Measurements from ENCODE around the gene SLC22A15.
"Not testable (repeated sequence)": the region's sequence is repeated elsewhere in the genome, so short reads cannot be mapped to it uniquely, and the experiment has no call there.

SLC22A15 gene

DNA sequence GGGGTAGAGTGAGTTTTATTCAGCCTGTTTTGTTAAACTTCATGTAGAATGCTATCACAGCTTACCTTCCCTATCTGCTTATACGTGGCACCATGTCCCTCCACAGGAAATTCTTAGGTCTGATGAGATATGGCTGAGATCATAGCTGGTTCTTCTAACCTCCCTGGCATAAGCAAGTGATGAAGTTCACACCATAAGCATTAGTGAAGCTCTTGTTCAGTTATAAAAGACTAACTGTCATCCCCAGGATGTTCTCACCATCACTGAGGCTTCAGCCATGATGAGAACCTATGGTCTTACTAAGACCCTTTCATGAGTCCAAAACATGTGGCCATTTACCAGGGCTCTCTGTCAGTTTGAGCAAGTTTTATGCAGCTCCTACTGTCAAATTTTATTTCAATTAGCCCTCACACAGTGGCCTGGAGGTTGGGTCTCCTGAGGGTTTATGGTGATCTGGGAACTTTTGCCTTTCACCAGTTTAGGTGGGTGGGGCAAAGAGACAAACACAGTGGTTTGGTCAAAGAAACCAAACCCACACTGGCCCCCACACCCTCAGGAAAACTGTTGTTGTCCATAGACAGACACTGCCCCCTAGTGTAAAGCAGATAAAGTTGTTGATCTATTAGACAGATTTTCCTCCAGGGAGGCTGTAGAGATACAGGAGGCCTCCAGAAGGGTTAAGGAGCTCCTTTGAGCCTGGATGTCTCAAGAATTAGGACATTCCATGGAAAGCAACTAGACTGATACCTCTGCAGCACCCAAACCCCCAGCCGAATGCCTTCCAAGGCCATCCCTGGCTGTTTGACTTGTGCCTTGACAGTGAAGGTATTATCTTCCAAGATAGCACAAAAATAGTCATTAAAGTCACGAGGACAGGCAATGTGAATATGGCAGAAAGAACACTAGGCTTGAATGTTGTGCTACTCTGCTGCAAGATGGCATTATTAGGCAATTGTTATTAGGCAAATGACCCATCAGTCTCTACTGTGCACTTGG lies 5.0 kb downstream of the SLC22A15 start:
- DNase-seq (peak; percentile 13), ATAC-seq (peak; percentile 43)

- no peak for DNase-seq
- no peak for ATAC-seq
Observed at GRCh38 chr1:115982400-115982799, 6.1 kb downstream of the SLC22A15 start.

GRCh38 chr1:115983584-115983983 lies 7.3 kb downstream of the SLC22A15 start:
- DNase-seq = no peak
- ATAC-seq = no peak

DNA sequence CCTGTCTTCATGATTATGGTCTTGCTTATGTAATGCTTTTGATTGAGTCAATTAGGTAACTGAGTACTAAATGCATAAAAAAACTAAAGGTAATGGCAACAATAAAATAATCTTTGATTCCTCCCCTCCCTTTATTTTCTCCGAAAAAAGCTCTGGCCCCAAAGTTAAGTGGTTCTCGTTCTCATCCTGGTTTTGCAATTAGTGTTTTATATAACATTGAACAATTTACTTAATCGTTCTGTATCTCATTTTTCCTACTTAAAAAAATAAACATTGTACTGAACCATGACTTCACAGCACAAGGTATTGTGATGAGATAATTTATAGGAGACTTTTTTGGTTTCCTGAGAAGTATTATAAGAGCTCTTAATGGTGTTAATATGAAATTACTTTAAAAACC lies 11.3 kb downstream of the SLC22A15 start:
- ATAC-seq = no peak
- no peak for DNase-seq

- no peak for DNase-seq
- no peak for ATAC-seq
Observed at GRCh38 chr1:115988953-115989352, 12.6 kb downstream of the SLC22A15 start.

- ATAC-seq = no peak
- DNase-seq = no peak
Observed at GRCh38 chr1:115989699-115990098, 13.4 kb downstream of the SLC22A15 start.

- DNase-seq (no peak), ATAC-seq (no peak)
Observed at GRCh38 chr1:115991909-115992308, 15.6 kb downstream of the SLC22A15 start.

- DNase-seq, ATAC-seq: not testable (repeated sequence)
Observed at GRCh38 chr1:115997921-115998320, 21.6 kb downstream of the SLC22A15 start.

- DNase-seq = no peak
- no peak for ATAC-seq
Observed at GRCh38 chr1:116001739-116002487, 25.6 kb downstream of the SLC22A15 start.

DNA sequence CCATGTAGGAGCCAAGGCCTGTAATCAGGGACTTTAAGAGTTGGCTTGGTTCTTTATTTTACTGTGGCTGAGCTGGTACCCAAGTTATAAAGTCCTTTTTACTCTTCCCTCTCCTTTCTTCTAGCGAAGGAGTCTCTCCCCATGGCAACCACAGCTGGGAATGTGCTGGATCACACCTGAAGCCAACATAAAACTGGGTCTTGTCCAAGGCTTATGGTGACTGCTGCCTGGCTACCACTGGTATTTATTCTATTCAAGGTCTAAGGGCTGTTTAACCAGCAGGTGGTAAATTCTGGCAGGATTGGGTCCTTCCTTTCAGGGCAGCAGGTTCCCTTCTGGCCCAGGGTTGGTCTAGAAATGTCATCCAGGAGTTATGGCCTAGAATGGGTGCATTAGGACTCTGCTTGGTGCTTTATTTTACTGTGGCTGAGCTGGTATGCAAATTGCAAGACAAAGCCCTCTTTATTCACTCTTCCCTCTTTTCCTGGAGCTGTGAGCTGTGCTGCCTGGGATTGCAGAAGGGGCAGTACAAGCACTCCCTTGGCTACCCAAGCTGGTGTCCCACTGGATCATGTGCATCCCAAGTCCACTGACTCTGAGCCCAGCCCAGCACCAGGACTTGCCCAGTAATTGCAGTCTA lies 26.6 kb downstream of the SLC22A15 start:
- ATAC-seq (no peak), DNase-seq (no peak)

DNA sequence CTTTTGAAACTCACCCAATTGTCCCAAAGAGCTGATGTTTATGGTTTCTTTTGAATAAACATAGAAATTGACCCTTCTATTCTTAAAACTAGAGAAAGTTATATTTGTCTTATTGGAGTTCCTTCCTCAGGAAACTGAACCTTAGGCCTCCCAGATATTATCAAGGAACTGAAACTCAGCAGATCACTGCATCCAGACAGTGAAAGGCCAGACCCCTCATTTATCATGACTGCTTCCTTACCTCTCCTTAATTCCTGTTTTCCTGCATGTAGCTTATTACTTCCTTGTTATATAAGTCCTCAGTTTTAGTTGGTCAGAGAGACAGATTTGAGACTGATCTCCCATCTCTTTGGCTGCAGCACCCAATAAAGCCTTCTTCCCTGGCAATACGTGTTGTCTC lies 27.5 kb downstream of the SLC22A15 start:
- ATAC-seq = no peak
- DNase-seq = no peak

DNA sequence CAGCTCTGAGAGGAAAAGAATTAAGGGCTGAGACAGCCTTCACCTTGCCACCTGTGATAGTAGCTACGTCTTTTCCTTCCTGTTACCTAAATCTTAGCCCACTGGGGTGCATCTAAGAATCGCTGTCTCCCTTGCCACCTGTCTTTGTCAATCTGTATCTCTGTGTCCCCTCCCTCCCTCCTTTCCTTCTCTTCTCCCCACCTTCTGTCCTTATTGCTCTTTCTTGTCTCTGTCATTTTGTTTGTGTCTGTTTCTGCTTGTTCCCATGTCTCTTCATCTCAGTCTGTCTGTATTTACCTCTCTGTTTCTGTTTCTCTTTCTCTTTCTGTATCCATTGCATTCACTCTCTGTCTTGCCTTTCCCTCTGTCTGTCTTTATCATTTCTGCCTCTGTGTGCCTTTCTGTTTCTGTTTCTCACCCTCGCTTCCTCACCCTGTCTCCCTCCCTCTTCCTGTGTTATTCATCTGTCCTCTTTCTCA lies 30.2 kb downstream of the SLC22A15 start:
- DNase-seq (no peak), ATAC-seq (peak; percentile 57)

GRCh38 chr1:116008656-116009390 lies 32.5 kb downstream of the SLC22A15 start:
- ATAC-seq (no peak), DNase-seq (no peak)

DNA sequence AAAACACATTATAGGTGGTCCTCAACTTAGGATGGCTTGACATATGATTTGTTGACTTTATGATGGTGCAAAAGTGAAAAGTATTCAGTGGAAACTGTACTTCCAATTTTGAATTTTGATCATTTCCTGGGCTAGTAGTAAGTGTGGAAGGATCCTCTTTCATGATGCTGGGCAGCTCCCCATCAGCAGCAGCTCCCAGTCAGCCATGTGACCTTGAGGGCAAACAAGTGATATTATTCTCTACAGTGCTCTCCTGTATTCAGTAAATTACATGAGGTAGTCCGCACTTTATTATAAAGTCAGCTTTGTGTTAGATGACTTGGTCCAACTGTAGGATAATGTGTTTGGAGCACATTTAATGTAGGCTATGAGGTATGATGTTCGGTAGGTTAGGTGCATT lies 36.4 kb downstream of the SLC22A15 start:
- ATAC-seq = no peak
- DNase-seq = no peak

DNA sequence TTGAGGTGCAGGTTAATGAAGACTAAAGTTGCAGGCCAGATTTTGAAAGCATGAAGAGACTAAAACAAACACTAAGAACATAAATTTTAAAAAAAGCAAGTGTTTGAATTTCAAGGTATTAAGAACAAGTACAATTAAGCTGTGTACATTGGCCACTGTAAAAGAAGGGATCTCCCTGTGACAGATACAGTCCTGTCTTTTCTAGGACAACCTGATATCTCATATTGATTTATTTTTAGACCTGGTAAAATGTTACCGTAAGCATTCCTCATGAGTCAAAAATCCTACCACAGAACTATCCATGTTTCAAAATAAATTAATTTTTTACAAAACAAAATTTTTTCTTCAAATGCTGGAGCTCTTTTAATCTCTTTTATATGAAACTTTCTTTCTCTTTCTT lies 39.4 kb downstream of the SLC22A15 start:
- DNase-seq (no peak), ATAC-seq (no peak)

DNA sequence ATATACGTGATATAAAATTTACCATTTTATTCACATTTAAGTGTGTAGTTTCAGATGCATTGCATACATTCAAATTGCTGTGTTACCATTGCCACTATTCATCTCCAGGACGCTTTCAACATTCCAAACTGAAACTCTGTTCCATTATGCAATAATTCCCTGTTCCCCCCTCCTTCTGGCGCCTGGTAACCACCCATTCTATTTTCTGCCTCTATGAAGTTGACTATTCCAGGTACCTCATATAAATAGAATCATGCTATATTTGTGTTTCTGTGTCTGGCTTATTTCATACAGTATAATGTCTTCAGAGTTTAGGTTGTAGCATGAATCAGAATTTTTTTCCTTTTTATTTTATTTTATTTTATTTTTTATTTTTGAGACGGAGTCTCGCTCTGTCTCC lies 41.7 kb downstream of the SLC22A15 start:
- DNase-seq (no peak), ATAC-seq (no peak)

DNA sequence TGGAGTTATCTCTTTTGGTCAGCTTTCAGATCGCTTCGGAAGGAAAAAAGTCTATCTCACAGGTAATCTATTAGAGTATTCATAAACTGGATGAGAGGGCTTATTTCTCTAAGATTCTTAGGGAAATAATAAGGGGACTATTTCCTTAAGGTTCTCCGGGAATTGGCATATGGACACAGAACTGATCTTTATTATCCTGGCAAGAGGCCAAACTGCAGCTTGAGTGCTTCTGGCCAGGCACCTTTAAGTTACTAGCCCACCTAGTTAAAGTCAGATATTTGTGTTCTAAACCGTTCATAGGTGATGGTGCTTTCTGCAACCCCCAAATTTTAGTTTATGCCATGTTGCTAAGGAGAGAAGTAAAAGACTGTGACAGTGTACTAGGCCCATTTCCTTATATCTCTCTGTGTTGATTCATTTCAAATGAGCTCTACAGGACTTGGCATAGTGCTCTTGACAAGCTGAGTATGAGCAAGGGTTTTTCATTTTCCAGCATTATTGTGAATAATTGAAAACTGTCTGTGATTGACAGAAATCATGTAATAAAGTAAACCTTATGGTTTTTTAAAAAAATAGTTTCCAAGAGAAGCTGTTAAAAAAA lies 43.4 kb downstream of the SLC22A15 start:
- DNase-seq (no peak), ATAC-seq (no peak)

DNA sequence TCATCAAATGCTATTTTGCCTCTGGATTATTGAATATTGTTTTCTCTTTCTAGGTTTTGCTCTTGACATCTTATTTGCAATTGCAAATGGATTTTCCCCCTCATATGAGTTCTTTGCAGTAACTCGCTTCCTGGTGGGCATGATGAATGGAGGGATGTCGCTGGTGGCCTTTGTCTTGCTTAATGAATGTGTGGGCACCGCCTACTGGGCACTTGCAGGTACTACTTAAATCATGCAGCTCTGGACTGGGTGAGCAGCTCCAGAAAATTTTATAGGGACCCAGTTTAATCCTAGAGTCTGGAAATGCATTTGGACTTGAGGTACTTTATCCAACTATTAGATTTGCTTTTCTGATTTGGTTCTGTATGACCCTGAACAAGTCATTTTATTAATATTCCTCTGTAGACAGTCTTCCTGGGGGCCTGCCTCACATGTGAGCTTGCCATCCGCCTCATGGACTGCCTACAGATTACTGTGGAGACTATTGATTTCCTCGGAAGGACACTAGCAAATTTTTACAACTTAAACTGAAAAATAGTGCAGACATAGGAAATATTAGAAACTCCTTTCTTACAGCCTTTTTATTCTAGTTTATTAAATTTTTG lies 44.5 kb downstream of the SLC22A15 start:
- DNase-seq (peak; percentile 53), ATAC-seq (peak; percentile 81)

DNA sequence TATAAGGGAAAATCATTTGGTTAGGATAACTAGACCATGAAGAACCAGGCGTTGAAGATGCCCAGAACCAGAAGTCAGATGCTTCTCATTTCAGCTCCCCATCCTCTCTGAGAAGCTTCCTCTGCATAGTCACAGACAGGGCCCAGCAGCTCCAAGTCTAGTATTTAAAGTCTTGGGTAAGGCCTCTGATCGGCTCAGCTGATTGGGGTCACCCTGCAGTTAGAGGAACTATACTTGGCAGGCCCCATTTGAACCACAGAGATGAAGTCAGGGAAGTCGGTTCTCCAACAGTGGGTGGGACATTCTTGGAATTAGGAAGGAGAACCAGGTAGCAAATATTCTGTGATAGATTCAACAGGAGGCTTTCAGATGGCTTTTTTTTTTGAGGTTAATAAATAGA lies 48.3 kb downstream of the SLC22A15 start:
- no peak for DNase-seq
- ATAC-seq = no peak

DNA sequence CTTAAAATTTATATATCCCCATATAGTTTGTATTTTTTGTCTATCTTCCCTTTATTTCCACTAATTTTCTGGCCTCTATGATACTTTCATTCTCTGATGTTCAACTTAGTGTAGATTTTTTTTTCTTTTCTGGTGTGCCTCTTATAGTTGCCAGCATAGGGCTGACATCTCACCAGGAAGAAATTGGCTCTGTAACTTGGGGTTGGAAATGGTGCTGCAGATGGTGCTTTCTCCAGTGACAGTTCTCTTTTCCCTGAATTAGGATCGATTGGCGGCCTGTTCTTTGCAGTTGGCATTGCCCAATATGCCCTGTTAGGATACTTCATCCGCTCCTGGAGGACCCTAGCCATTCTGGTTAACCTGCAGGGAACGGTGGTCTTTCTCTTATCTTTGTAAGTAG lies 50.3 kb downstream of the SLC22A15 start:
- no peak for ATAC-seq
- DNase-seq = no peak

- no peak for ATAC-seq
- no peak for DNase-seq
Observed at GRCh38 chr1:116031302-116031835, 55.1 kb downstream of the SLC22A15 start.
